HEK293 (cell line): ENCODE measurements around the gene PRR19.
A peak's percentile ranks its signal among the peaks of the same experiment; 100 is the strongest.

ENCODE experiments used
- CTCF ChIA-PET: fragments of 350-600 bp; formaldehyde crosslinking; extraction: SDS; loops from one replicate; lab custom pipeline; 2021; ENCODE audit warnings: antibody characterized with exemption; lab: Yijun Ruan, JAX
- POLR2A ChIA-PET: fragments of 300-600 bp; formaldehyde crosslinking; extraction: SDS; loops from one replicate; lab custom pipeline; 2020; ENCODE audit warnings: antibody characterized with exemption, inconsistent platforms; lab: Yijun Ruan, JAX
- H3K27ac ChIP-seq: fragments of 200-500 bp; sonication (Bioruptor generic); 2 replicates; pipeline ENCODE4 v1.5.1; 2014; ENCODE audit warnings: low read depth, low read length, control low read depth, inconsistent platforms; ENCODE audit errors: extremely low read depth
- H3K36me3 ChIP-seq, 2 experiments: fragments of 200-500 bp in 1 of 2; sonication (Bioruptor generic) in 1 of 2; 1 replicate in 1 of 2; 2 replicates in 1 of 2; pipeline ENCODE4 v1.5.1; 2014 to 2017; ENCODE audit warnings: inconsistent platforms in 2 of 2, low read length in 2 of 2; ENCODE audit not compliant: control insufficient read depth in 2 of 2, insufficient read depth in 1 of 2
- H3K4me1 ChIP-seq: fragments of 200-500 bp; sonication (Bioruptor generic); 2 replicates; pipeline ENCODE4 v1.5.1; 2014; ENCODE audit warnings: mild to moderate bottlenecking, low read length, inconsistent platforms; ENCODE audit not compliant: control insufficient read depth, insufficient read depth
- H3K4me3 ChIP-seq: 2 replicates; pipeline ENCODE4 v1.5.1; 2011; ENCODE audit warnings: low read depth, mild to moderate bottlenecking, control low read depth, low read length, moderate library complexity
- H3K9me3 ChIP-seq: fragments of 200-500 bp; sonication (Bioruptor generic); 2 replicates; pipeline ENCODE4 v1.5.1; 2014; ENCODE audit warnings: low read depth, low read length, inconsistent platforms; ENCODE audit not compliant: control insufficient read depth, insufficient read depth
- AEBP2 ChIP-seq: fragments of 450-650 bp; formaldehyde crosslinking; IDR thresholded peaks from 2 replicates; pipeline ENCODE4 v1.5.1; 2016; ENCODE audit warnings: missing biosample characterization, missing genetic modification characterization, borderline replicate concordance
- BCL11B ChIP-seq: fragments of 450-650 bp; formaldehyde crosslinking; IDR thresholded peaks from 2 replicates; pipeline ENCODE4 v1.5.1; 2016; ENCODE audit warnings: low read depth, missing biosample characterization, missing genetic modification characterization
- EGR2 ChIP-seq: fragments of 450-650 bp; formaldehyde crosslinking; IDR thresholded peaks from 2 replicates; pipeline ENCODE4 v1.5.1; 2016; ENCODE audit warnings: low read depth, missing biosample characterization, missing genetic modification characterization
- GLI4 ChIP-seq: fragments of 450-650 bp; formaldehyde crosslinking; IDR thresholded peaks from 2 replicates; pipeline ENCODE4 v1.5.1; 2016; ENCODE audit warnings: missing biosample characterization, missing genetic modification characterization
- KLF10 ChIP-seq: fragments of 450-650 bp; IDR thresholded peaks from 2 replicates; pipeline ENCODE4 v1.5.1; 2018; ENCODE audit warnings: missing biosample characterization, mild to moderate bottlenecking, missing genetic modification characterization
- ZBTB8A ChIP-seq: fragments of 450-650 bp; formaldehyde crosslinking; IDR thresholded peaks from 2 replicates; pipeline ENCODE4 v1.5.1; 2016; ENCODE audit warnings: missing biosample characterization, missing genetic modification characterization
- ZNF280C ChIP-seq: fragments of 450-650 bp; formaldehyde crosslinking; IDR thresholded peaks from 2 replicates; pipeline ENCODE4 v1.5.1; 2016; ENCODE audit warnings: missing biosample characterization, missing genetic modification characterization
- ZNF311 ChIP-seq: fragments of 450-650 bp; formaldehyde crosslinking; IDR thresholded peaks from 2 replicates; pipeline ENCODE4 v1.5.1; 2017; ENCODE audit warnings: missing biosample characterization, missing genetic modification characterization, borderline replicate concordance
- ZNF366 ChIP-seq: fragments of 450-650 bp; formaldehyde crosslinking; conservative IDR thresholded peaks from 2 replicates; pipeline ENCODE4 v1.5.1; 2016; ENCODE audit warnings: missing biosample characterization, missing genetic modification characterization
- ZNF398 ChIP-seq: fragments of 450-650 bp; formaldehyde crosslinking; IDR thresholded peaks from 2 replicates; pipeline ENCODE4 v1.5.1; 2017; ENCODE audit warnings: missing biosample characterization, missing genetic modification characterization
- ZNF433 ChIP-seq: fragments of 450-650 bp; formaldehyde crosslinking; IDR thresholded peaks from 2 replicates; pipeline ENCODE4 v1.5.1; 2016; ENCODE audit warnings: missing biosample characterization, missing genetic modification characterization, low read depth
- ZNF513 ChIP-seq: fragments of 450-650 bp; IDR thresholded peaks from 2 replicates; pipeline ENCODE4 v1.5.1; 2018; ENCODE audit warnings: missing biosample characterization, missing genetic modification characterization
- ZNF610 ChIP-seq: fragments of 450-650 bp; formaldehyde crosslinking; IDR thresholded peaks from 2 replicates; pipeline ENCODE4 v1.5.1; 2016; ENCODE audit warnings: missing biosample characterization, missing genetic modification characterization, borderline replicate concordance
- ZNF623 ChIP-seq: fragments of 450-650 bp; formaldehyde crosslinking; IDR thresholded peaks from 2 replicates; pipeline ENCODE4 v1.5.1; 2016; ENCODE audit warnings: missing biosample characterization, missing genetic modification characterization
- ZNF626 ChIP-seq: fragments of 450-650 bp; sonication (Bioruptor Pico); formaldehyde crosslinking; IDR thresholded peaks from 2 replicates; pipeline ENCODE4 v1.5.1; 2018; ENCODE audit warnings: missing biosample characterization, missing genetic modification characterization, inconsistent platforms
- ZNF654 ChIP-seq: fragments of 450-650 bp; formaldehyde crosslinking; IDR thresholded peaks from 2 replicates; pipeline ENCODE4 v1.5.1; 2016; ENCODE audit warnings: low read depth, missing biosample characterization, missing genetic modification characterization
- ZNF670 ChIP-seq: fragments of 450-650 bp; formaldehyde crosslinking; IDR thresholded peaks from 2 replicates; pipeline ENCODE4 v1.5.1; 2016; ENCODE audit warnings: missing biosample characterization, missing genetic modification characterization, low read depth
- ZNF707 ChIP-seq: fragments of 450-650 bp; formaldehyde crosslinking; IDR thresholded peaks from 2 replicates; pipeline ENCODE4 v1.5.1; 2016; ENCODE audit warnings: missing biosample characterization, missing genetic modification characterization
- ZNF792 ChIP-seq: fragments of 450-650 bp; formaldehyde crosslinking; IDR thresholded peaks from 2 replicates; pipeline ENCODE4 v1.5.1; 2016; ENCODE audit warnings: missing biosample characterization, missing genetic modification characterization
- ZSCAN18 ChIP-seq: fragments of 450-650 bp; formaldehyde crosslinking; IDR thresholded peaks from 2 replicates; pipeline ENCODE4 v1.5.1; 2016; ENCODE audit warnings: missing biosample characterization, missing genetic modification characterization

The PRR19 gene

GRCh38 chr19:42323852-42324654, 22.1 kb downstream of the PRR19 start:
- H3K36me3 ChIP-seq: no peaks in the 10 kb centered on the region; a peak in 1 of 3 replicates
- TF ChIP-seq ZNF398 (tag by site-specific recombination) (no peak), AEBP2 (tag by site-specific recombination) (no peak), GLI4 (no peak), ZNF433 (tag by site-specific recombination) (no peak), ZNF280C (tag by site-specific recombination) (no peak), ZNF626 (tag by site-specific recombination) (no peak)
- no peak overlapping the region for H3K4me3 ChIP-seq
- no peaks in the 10 kb centered on the region for H3K9me3 ChIP-seq
- ChIA-PET POLR2A (interaction anchor here (1.5 kb wide), 1 partner anchor 77 kb away, joined by 4 read pairs; no protein-coding TSS in a partner anchor), CTCF (interaction anchor here (1.6 to 2.0 kb wide), 2 partner anchors 19 to 216 kb away, joined by 4 to 7 read pairs; no protein-coding TSS in a partner anchor)
- peaks cover 27% of the 10 kb centered on the region for H3K4me1 ChIP-seq
- no peak overlapping the region for H3K27ac ChIP-seq

GRCh38 chr19:42324655-42325307, 22.8 kb downstream of the PRR19 start:
- H3K4me3 ChIP-seq: no peak overlapping the region
- H3K27ac ChIP-seq: no peak overlapping the region; the same call in 1 of the 2 replicates

More at GRCh38 chr19:42324655-42325307, 22.8 kb downstream of the PRR19 start:
- peak; percentile 60; the same call in 1 of the 2 replicates for TF ChIP-seq ZNF366
- peak; percentile 64; the same call in 1 of the 2 replicates for TF ChIP-seq BCL11B
- TF ChIP-seq EGR2: no peak
- peak; percentile 83; the same call in 1 of the 2 replicates for TF ChIP-seq ZNF654 (tag by site-specific recombination)
- TF ChIP-seq ZNF670 (tag by site-specific recombination): no peak
- TF ChIP-seq ZBTB8A (tag by site-specific recombination): peak; percentile 60; the same call in 1 of the 2 replicates
- 0 out of 2 replicates have a peak, but pooled peaks have one; percentile 4 for TF ChIP-seq KLF10 (tag by site-specific recombination)
- TF ChIP-seq ZNF610 (tag by site-specific recombination): 0 out of 2 replicates have a peak, but pooled peaks have one; percentile 92
- TF ChIP-seq ZNF311 (tag by site-specific recombination): no peak
- TF ChIP-seq ZNF707 (tag by site-specific recombination): no peak
- TF ChIP-seq ZNF623 (tag by site-specific recombination): 0 out of 2 replicates have a peak, but pooled peaks have one; percentile 5
- no peak for TF ChIP-seq ZNF513 (tag by site-specific recombination)
- TF ChIP-seq ZSCAN18 (tag by site-specific recombination): no peak
- no peak for TF ChIP-seq ZNF792 (tag by site-specific recombination)
- no peaks in the 10 kb centered on the region; a peak in 1 of 3 replicates for H3K36me3 ChIP-seq
- CTCF ChIA-PET: no interaction called here
- peaks cover 35% of the 10 kb centered on the region for H3K4me1 ChIP-seq
- no peaks in the 10 kb centered on the region for H3K9me3 ChIP-seq
- POLR2A ChIA-PET: no interaction called here
